ENCODE results near the gene FUT3. TPM values are rescaled to one million over a fixed set of nuclear protein-coding genes. Genes with fewer than 3 reads are reported as not detected.

The FUT3 gene
- total and polyA plus RNA-seq, 9 of the 15 experiments (the other 6 are each of a cell fraction or from before 2014, with no cell fraction given), result 0.09 TPM; not detected in 8

DNA sequence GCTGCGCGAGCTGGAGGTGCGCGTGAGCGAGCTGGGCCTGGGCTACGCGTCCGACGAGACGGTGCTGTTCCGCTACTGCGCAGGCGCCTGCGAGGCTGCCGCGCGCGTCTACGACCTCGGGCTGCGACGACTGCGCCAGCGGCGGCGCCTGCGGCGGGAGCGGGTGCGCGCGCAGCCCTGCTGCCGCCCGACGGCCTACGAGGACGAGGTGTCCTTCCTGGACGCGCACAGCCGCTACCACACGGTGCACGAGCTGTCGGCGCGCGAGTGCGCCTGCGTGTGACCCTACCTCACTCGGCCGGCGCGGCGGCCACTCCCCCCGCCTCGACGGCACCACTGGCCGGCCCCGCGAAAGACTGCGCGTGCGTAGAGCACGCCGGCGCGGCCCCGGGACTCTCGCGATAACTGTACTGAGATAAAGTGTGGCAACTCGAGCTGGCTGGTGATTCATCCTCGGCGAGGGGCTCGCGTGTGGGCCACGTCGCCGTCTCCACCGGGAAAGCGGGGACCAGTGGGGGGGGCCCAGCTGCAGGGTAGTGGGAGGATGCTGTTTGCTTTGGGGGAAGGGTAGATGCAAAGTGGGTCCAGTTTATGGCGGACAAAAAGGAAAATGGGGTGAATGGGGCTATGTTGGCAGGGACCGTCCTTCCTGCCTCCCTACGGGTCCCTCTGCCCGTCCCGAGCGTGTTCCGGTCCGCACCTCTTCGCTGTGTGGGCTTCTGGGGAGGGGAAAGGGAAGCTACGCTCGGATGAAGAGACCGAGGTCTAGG lies 23.2 kb downstream of the FUT3 start (continued):
- no peak for TF ChIP-seq MAFG (tag; conservative IDR thresholded peaks at IDR 0.05)
- no peak for TF ChIP-seq ZNF717 (CRISPR knock-in tag; IDR thresholded peaks at IDR 0.05)
- peak; percentile 74; the same call in 1 of the 2 replicates for TF ChIP-seq ZNF583 (CRISPR knock-in tag; IDR thresholded peaks at IDR 0.05)
- TF ChIP-seq, protein P1, sequence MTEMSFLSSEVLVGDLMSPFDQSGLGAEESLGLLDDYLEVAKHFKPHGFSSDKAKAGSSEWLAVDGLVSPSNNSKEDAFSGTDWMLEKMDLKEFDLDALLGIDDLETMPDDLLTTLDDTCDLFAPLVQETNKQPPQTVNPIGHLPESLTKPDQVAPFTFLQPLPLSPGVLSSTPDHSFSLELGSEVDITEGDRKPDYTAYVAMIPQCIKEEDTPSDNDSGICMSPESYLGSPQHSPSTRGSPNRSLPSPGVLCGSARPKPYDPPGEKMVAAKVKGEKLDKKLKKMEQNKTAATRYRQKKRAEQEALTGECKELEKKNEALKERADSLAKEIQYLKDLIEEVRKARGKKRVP (CRISPR knock-in tag; IDR thresholded peaks at IDR 0.05), result peak; percentile 61
- peak; percentile 79 for TF ChIP-seq ARID1B (IDR thresholded peaks at IDR 0.05)
- no peak for TF ChIP-seq ZNF140 (CRISPR knock-in tag; IDR thresholded peaks at IDR 0.05)
- TF ChIP-seq DDX20 (tag; IDR thresholded peaks at IDR 0.05; ENCODE audit: low read depth), result no peak
- peak; percentile 90 for TF ChIP-seq ATF7 (IDR thresholded peaks at IDR 0.05)
- no peak for TF ChIP-seq ILK (tag; IDR thresholded peaks at IDR 0.05; ENCODE audit: borderline replicate concordance, low read depth)
- TF ChIP-seq NR4A1 (CRISPR knock-in tag; IDR thresholded peaks at IDR 0.05), result no peak
- TF ChIP-seq NR4A1 (tag; IDR thresholded peaks at IDR 0.05), result peak; percentile 20; the same call in 1 of the 2 replicates
- peak; percentile 84 to 89 for TF ChIP-seq MAZ (CRISPR knock-in tag; conservative IDR thresholded peaks at IDR 0.05 in 1 of 2, IDR thresholded peaks at IDR 0.05 in 1 of 2)
- TF ChIP-seq, protein P2, sequence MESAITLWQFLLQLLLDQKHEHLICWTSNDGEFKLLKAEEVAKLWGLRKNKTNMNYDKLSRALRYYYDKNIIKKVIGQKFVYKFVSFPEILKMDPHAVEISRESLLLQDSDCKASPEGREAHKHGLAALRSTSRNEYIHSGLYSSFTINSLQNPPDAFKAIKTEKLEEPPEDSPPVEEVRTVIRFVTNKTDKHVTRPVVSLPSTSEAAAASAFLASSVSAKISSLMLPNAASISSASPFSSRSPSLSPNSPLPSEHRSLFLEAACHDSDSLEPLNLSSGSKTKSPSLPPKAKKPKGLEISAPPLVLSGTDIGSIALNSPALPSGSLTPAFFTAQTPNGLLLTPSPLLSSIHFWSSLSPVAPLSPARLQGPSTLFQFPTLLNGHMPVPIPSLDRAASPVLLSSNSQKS (CRISPR knock-in tag; IDR thresholded peaks at IDR 0.05), result no peak
- peak; percentile 93 for TF ChIP-seq CREM (IDR thresholded peaks at IDR 0.05; ENCODE audit: low read depth)
- TF ChIP-seq, protein P3, sequence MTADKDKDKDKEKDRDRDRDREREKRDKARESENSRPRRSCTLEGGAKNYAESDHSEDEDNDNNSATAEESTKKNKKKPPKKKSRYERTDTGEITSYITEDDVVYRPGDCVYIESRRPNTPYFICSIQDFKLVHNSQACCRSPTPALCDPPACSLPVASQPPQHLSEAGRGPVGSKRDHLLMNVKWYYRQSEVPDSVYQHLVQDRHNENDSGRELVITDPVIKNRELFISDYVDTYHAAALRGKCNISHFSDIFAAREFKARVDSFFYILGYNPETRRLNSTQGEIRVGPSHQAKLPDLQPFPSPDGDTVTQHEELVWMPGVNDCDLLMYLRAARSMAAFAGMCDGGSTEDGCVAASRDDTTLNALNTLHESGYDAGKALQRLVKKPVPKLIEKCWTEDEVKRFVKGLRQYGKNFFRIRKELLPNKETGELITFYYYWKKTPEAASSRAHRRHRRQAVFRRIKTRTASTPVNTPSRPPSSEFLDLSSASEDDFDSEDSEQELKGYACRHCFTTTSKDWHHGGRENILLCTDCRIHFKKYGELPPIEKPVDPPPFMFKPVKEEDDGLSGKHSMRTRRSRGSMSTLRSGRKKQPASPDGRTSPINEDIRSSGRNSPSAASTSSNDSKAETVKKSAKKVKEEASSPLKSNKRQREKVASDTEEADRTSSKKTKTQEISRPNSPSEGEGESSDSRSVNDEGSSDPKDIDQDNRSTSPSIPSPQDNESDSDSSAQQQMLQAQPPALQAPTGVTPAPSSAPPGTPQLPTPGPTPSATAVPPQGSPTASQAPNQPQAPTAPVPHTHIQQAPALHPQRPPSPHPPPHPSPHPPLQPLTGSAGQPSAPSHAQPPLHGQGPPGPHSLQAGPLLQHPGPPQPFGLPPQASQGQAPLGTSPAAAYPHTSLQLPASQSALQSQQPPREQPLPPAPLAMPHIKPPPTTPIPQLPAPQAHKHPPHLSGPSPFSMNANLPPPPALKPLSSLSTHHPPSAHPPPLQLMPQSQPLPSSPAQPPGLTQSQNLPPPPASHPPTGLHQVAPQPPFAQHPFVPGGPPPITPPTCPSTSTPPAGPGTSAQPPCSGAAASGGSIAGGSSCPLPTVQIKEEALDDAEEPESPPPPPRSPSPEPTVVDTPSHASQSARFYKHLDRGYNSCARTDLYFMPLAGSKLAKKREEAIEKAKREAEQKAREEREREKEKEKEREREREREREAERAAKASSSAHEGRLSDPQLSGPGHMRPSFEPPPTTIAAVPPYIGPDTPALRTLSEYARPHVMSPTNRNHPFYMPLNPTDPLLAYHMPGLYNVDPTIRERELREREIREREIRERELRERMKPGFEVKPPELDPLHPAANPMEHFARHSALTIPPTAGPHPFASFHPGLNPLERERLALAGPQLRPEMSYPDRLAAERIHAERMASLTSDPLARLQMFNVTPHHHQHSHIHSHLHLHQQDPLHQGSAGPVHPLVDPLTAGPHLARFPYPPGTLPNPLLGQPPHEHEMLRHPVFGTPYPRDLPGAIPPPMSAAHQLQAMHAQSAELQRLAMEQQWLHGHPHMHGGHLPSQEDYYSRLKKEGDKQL (CRISPR knock-in tag; IDR thresholded peaks at IDR 0.05; ENCODE audit: borderline replicate concordance), result no peak
- TF ChIP-seq ZKSCAN3 (CRISPR knock-in tag; IDR thresholded peaks at IDR 0.05), result no peak
- TF ChIP-seq HDAC6 (IDR thresholded peaks at IDR 0.05; ENCODE audit: low read depth, low read length), result 0 out of 2 replicates have a peak, but pooled peaks have one; percentile 22
- TF ChIP-seq GTF2F1 (IDR thresholded peaks at IDR 0.05; ENCODE audit: low read depth, low read length), result peak; percentile 88; the same call in 1 of the 2 replicates
- no peak for TF ChIP-seq IFI16 (CRISPR knock-in tag; IDR thresholded peaks at IDR 0.05)
- no peak for TF ChIP-seq RAD51 (IDR thresholded peaks at IDR 0.05; ENCODE audit: borderline replicate concordance, low read depth)
- no peak for TF ChIP-seq MTA2 (IDR thresholded peaks at IDR 0.05; ENCODE audit: low read depth)
- TF ChIP-seq ZNF57 (CRISPR knock-in tag; IDR thresholded peaks at IDR 0.05), result no peak
- TF ChIP-seq HNRNPH1 (optimal IDR thresholded peaks at IDR 0.05; ENCODE audit: low read depth, low read length), result no peak

All from K562 (cell line).